ENCODE results near the gene ZEB2.

The ZEB2 gene

GRCh38 chr2:144358979-144359541, 160.9 kb downstream of the ZEB2 start:
- no peak for DNase-seq (ENCODE audit: low read depth in 4 of 4, low spot score in 1 of 4)

- DNase-seq (ENCODE audit: low read depth in 4 of 4, low spot score in 1 of 4) = no peak
Observed at GRCh38 chr2:144358374-144358964, 161.4 kb downstream of the ZEB2 start.

- no peak for DNase-seq (ENCODE audit: low read depth in 4 of 4, low spot score in 1 of 4)
Observed at GRCh38 chr2:144357623-144358373, 162.1 kb downstream of the ZEB2 start.

GRCh38 chr2:144356402-144356801, 163.5 kb downstream of the ZEB2 start:
- no peak for DNase-seq (ENCODE audit: low read depth in 4 of 4, low spot score in 1 of 4)

- no peak for DNase-seq (ENCODE audit: low read depth in 4 of 4, low spot score in 1 of 4)
Observed at GRCh38 chr2:144354953-144355352, 165.0 kb downstream of the ZEB2 start.

- no peak for DNase-seq (ENCODE audit: low read depth in 4 of 4, low spot score in 1 of 4)
Observed at GRCh38 chr2:144351687-144352086, 168.2 kb downstream of the ZEB2 start.

- DNase-seq (ENCODE audit: low read depth in 4 of 4, low spot score in 1 of 4) = peak in 1 of 4 experiments; percentile 2
Observed at GRCh38 chr2:144350151-144350802, 169.6 kb downstream of the ZEB2 start.

- no peak for DNase-seq (ENCODE audit: low read depth in 4 of 4, low spot score in 1 of 4)
Observed at GRCh38 chr2:144349674-144350073, 170.2 kb downstream of the ZEB2 start.

- DNase-seq (ENCODE audit: low read depth in 4 of 4, low spot score in 1 of 4) = no peak
Observed at GRCh38 chr2:144348846-144349245, 171.1 kb downstream of the ZEB2 start.

- DNase-seq (ENCODE audit: low read depth in 4 of 4, low spot score in 1 of 4) = no peak
Observed at GRCh38 chr2:144346229-144346628, 173.7 kb downstream of the ZEB2 start.

GRCh38 chr2:144343145-144343544, 176.8 kb downstream of the ZEB2 start:
- no peak for DNase-seq (ENCODE audit: low read depth in 4 of 4, low spot score in 1 of 4)

GRCh38 chr2:144341538-144341937, 178.4 kb downstream of the ZEB2 start:
- no peak for DNase-seq (ENCODE audit: low read depth in 4 of 4, low spot score in 1 of 4)

GRCh38 chr2:144339048-144339447, 180.9 kb downstream of the ZEB2 start:
- no peak for DNase-seq (ENCODE audit: low read depth in 4 of 4, low spot score in 1 of 4)

GRCh38 chr2:144334551-144334950, 185.4 kb downstream of the ZEB2 start:
- DNase-seq (ENCODE audit: low read depth in 4 of 4, low spot score in 1 of 4) = no peak
